Common myeloid progenitor, CD34-positive (primary cell): ENCODE results near the gene AP1S2.
"Not testable (repeated sequence)": the region's sequence is repeated elsewhere in the genome, so short reads cannot be mapped to it uniquely, and the experiment has no call there.

Experiments
- CTCF ChIA-PET: fragments of 350-600 bp; sonication (Branson Sonifier 250); formaldehyde crosslinking; loops from one replicate; lab custom pipeline; 2021; ENCODE audit warnings: antibody characterized with exemption; lab: Charles Lee
- POLR2A ChIA-PET: fragments of 350-600 bp; sonication (Branson Sonifier 250); formaldehyde crosslinking; loops from one replicate; lab custom pipeline; 2021; ENCODE audit warnings: antibody characterized with exemption; lab: Charles Lee
- DNase-seq, 3 donors: peaks; one replicate each; pipeline versions ENCODE4 v3.0.0 to v3.0.0-alpha.2; 2013
- H3K27ac ChIP-seq, 2 experiments: 1 replicate in 1 of 2; 2 replicates in 1 of 2; pipeline ENCODE4 v1.7.0; 2013; ENCODE audit warnings: inconsistent platforms in 2 of 2, low read length in 2 of 2, mild to moderate bottlenecking in 2 of 2, low read depth in 1 of 2, moderate library complexity in 1 of 2; ENCODE audit not compliant: severe bottlenecking in 2 of 2, insufficient read depth in 1 of 2, poor library complexity in 1 of 2
- H3K27me3 ChIP-seq, 5 experiments: replicated peaks in 2 of 5; 1 replicate in 3 of 5; 2 replicates in 2 of 5; pipeline versions ENCODE4 v1.6.1 to v1.7.0; 2013; ENCODE audit warnings: low read length in 4 of 5, mild to moderate bottlenecking in 2 of 5, moderate library complexity in 2 of 5, inconsistent platforms in 1 of 5; ENCODE audit not compliant: insufficient read depth in 5 of 5, control insufficient read depth in 4 of 5
- H3K36me3 ChIP-seq, 4 experiments: 1 replicate in 2 of 4; 2 replicates in 2 of 4; pipeline versions ENCODE4 v1.6.1 to v1.7.0; 2013; ENCODE audit warnings: low read length in 3 of 4, control low read depth in 1 of 4, mild to moderate bottlenecking in 1 of 4; ENCODE audit not compliant: control insufficient read depth in 4 of 4, insufficient read depth in 4 of 4
- H3K4me1 ChIP-seq, 4 experiments: 1 replicate in 3 of 4; 2 replicates in 1 of 4; pipeline versions ENCODE4 v1.6.1 to v1.7.1; 2013; ENCODE audit warnings: low read length in 3 of 4, mild to moderate bottlenecking in 3 of 4, control low read depth in 1 of 4, inconsistent platforms in 1 of 4, moderate library complexity in 1 of 4; ENCODE audit not compliant: control insufficient read depth in 4 of 4, insufficient read depth in 4 of 4; ENCODE audit errors: control extremely low read depth in 1 of 4
- H3K4me3 ChIP-seq, 7 experiments: 1 replicate in 4 of 7; 2 replicates in 3 of 7; pipeline versions ENCODE4 v1.5.1 to v1.7.0; 2013; ENCODE audit warnings: mild to moderate bottlenecking in 7 of 7, low read length in 6 of 7, moderate library complexity in 6 of 7, inconsistent platforms in 2 of 7, low read depth in 2 of 7, control low read depth in 1 of 7; ENCODE audit not compliant: insufficient read depth in 4 of 7, control insufficient read depth in 1 of 7; ENCODE audit errors: extremely low read depth in 1 of 7
- H3K9me3 ChIP-seq, 5 experiments: 1 replicate in 4 of 5; 2 replicates in 1 of 5; pipeline versions ENCODE4 v1.6.1 to v1.7.1; 2013; ENCODE audit warnings: low read length in 4 of 5, mild to moderate bottlenecking in 2 of 5, inconsistent platforms in 1 of 5, low read depth in 1 of 5, moderate library complexity in 1 of 5; ENCODE audit not compliant: control insufficient read depth in 4 of 5, insufficient read depth in 2 of 5; ENCODE audit errors: control extremely low read depth in 1 of 5
- WGBS: methylation state at CpG from one replicate; pipeline ENCODE4 v1.1.5; 2013; ENCODE audit not compliant: insufficient coverage; 5-methylcytosine and 5-hydroxymethylcytosine counted together

Gene AP1S2

DNA sequence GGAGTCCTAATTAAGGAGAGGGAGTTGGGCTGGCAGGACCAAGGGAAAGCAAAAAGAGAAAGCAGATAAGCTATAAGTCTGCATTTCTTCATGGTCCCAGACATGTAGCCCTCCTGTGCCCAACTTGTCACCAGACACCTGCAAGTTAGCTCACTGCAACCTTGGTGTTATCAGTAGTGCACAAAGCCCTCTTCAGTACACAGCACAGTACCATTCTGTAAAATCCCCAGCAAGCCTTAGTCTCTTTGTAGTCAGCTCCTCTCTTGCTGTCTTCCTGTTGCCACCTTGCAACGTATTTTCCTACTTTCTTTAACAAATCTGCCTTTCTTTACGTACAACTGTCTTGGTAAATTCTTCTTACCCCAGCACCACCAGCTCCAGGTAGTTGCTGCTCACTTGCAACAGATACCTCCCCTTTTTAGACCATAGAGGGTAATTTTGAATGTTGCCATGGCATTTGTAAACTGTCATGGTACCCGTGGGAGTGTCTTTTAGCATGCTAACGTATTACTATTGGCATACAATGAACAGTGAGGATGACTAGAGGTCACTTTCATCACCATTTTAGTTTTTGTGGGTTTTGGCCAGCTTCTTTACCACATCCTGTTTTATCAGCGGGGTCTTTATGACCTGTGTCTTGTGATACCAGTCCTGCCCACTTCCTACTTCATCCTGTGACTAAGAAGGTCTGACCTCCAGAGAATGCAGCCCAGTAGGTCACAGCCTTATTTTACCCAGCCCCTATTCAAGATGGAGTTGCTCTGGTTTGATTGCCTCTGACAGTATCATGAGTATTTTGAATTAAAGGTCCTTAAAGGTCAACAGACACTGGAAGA, 28.3 kb upstream of the AP1S2 start:
- H3K27ac ChIP-seq = no peak overlapping the region
- peaks cover 0 to 12% (median 6%) of the 10 kb centered on the region in 4 experiments for H3K4me1 ChIP-seq
- H3K27me3 ChIP-seq = peaks cover 0 to 13% (median 0%) of the 10 kb centered on the region in 5 experiments
- ChIA-PET POLR2A (no interaction called here), CTCF (no interaction called here)
- no peak overlapping the region for H3K4me3 ChIP-seq
- peaks cover 0 to 9% (median 0%) of the 10 kb centered on the region in 5 experiments for H3K9me3 ChIP-seq
- 66% methylated on average over 4 of the region's 5 CpGs for WGBS
- H3K36me3 ChIP-seq = no peaks in the 10 kb centered on the region
- DNase-seq = peak in 2 of 3 donors; percentile 34 to 45

- WGBS = 92% methylated on average over 2 of the region's 2 CpGs
- peaks cover 0 to 9% (median 0%) of the 10 kb centered on the region in 5 experiments for H3K9me3 ChIP-seq
- ChIA-PET CTCF (no interaction called here), POLR2A (no interaction called here)
- H3K4me1 ChIP-seq = peaks cover 0 to 12% (median 6%) of the 10 kb centered on the region in 4 experiments
- no peak for DNase-seq
- no peak overlapping the region for H3K27ac ChIP-seq
- H3K27me3 ChIP-seq = peaks cover 0 to 15% (median 0%) of the 10 kb centered on the region in 5 experiments
- H3K36me3 ChIP-seq = no peaks in the 10 kb centered on the region
- H3K4me3 ChIP-seq = no peak overlapping the region
Measured at GRCh38 chrX:15881381-15881897, 26.8 kb upstream of the AP1S2 start.

DNA sequence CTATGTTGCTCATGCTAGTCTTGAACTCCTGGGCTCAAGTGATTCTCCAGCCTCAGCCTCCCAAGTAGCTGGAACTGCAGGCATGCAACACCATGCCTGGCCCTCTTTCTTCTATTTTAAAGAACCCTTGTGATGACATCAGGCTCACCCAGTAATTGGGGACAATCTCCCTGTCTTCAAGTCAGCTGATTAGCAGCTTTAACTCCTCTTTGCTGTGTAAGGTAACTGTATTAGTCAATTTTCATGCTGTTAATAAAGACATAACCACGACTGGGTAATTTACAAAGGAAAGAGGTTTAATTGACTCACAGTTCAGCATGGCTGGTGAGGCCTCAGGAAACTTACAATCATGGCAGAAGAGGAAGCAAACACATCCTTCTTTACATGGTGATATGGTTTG, 23.3 kb upstream of the AP1S2 start:
- DNase-seq, H3K4me1 ChIP-seq, H3K36me3 ChIP-seq, CTCF ChIA-PET, H3K4me3 ChIP-seq, H3K9me3 ChIP-seq, H3K27ac ChIP-seq, POLR2A ChIA-PET: not testable (repeated sequence)
- H3K27me3 ChIP-seq = peaks cover 0 to 18% (median 0%) of the 10 kb centered on the region in 5 experiments
- 88% methylated on average over 1 of the region's 1 CpG for WGBS

GRCh38 chrX:15877380-15877779, 22.8 kb upstream of the AP1S2 start:
- H3K9me3 ChIP-seq = peaks cover 0 to 9% (median 0%) of the 10 kb centered on the region in 5 experiments
- 97% methylated on average over 3 of the region's 4 CpGs for WGBS
- no peak overlapping the region for H3K4me3 ChIP-seq
- no peaks in the 10 kb centered on the region for H3K36me3 ChIP-seq
- peaks cover 0 to 13% (median 0%) of the 10 kb centered on the region in 5 experiments for H3K27me3 ChIP-seq
- POLR2A ChIA-PET = no interaction called here
- CTCF ChIA-PET = no interaction called here
- H3K27ac ChIP-seq = no peak overlapping the region
- no peak for DNase-seq
- no peaks in the 10 kb centered on the region for H3K4me1 ChIP-seq

DNA sequence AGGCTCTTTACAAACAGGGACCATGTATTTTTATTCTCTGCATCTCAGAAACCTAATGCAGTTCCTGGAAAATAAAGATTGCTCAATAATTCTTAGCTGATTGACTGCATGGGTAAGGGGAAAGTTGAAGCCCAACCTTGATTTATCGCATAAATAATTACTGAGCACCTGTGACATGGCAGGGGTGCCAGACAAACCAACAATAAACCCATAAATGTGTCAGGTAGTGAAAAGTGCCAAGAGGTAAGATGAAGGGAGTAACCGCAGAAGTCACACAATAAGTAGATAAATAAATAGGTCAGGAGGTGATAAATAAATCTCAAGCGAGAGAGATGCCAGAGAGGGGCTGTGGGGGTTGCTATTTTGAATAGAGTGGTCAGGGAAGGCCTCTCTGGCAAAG, 20.1 kb upstream of the AP1S2 start:
- Histone ChIP-seq H3K4me3 (no peak overlapping the region), H3K36me3 (no peaks in the 10 kb centered on the region), H3K9me3 (peaks cover 0 to 5% (median 0%) of the 10 kb centered on the region in 5 experiments), H3K4me1 (no peaks in the 10 kb centered on the region), H3K27me3 (peaks cover 0 to 10% (median 0%) of the 10 kb centered on the region in 5 experiments), H3K27ac (no peak overlapping the region)
- WGBS = 78% methylated on average over 3 of the region's 3 CpGs
- DNase-seq = no peak
- ChIA-PET POLR2A (no interaction called here), CTCF (no interaction called here)

DNA sequence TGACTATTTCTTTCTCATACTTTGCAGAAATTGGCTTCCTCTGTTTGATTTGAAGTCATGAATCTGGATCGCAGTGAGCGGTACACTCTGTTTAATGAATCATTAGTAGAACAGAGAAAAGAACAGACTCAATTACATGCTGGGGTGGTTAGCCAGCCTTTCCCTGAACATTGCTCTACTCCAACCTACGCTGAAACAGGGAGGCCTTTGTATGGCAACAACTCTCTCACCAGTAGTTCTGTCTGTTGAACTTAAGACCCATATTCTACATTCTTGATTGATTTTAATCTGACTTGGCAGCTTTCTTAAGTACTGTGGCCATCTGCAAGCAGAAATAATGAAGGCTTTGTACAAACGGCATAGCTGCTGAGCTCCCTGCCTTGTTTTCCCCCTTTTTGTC, 19.0 kb upstream of the AP1S2 start:
- 86% methylated on average over 4 of the region's 4 CpGs for WGBS

DNA sequence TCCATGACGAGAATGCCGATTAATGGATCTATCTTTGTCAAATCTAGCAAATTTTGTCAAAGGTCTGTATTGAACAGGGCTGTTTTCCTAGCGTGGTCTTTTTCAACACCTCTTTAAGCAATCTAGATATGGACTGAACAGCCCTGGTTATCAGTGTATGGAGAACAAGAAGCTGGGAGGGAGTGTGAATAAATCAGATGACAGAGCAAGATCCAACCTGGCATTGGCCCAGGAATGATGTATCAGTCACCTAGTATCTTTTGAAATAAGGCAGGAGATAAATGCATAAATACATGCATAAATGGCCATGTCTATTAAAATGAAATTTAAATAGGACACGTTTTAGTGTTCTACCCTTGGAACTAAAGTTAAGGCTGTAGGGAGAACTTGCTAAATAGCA, 15.7 kb upstream of the AP1S2 start:
- POLR2A ChIA-PET = no interaction called here

More for the DNA sequence above, 19.0 kb upstream of the AP1S2 start:
- no peak overlapping the region for H3K4me3 ChIP-seq
- ChIA-PET CTCF (no interaction called here), POLR2A (no interaction called here)
- peaks cover 0 to 7% (median 0%) of the 10 kb centered on the region in 5 experiments for H3K27me3 ChIP-seq
- no peaks in the 10 kb centered on the region for H3K36me3 ChIP-seq
- peaks cover 0 to 1% (median 0%) of the 10 kb centered on the region in 5 experiments for H3K9me3 ChIP-seq
- no peaks in the 10 kb centered on the region for H3K4me1 ChIP-seq
- no peak for DNase-seq
- H3K27ac ChIP-seq = no peak overlapping the region

More for the DNA sequence above, 15.7 kb upstream of the AP1S2 start:
- Histone ChIP-seq H3K9me3 (peaks cover 0 to 1% (median 0%) of the 10 kb centered on the region in 5 experiments), H3K4me3 (no peak overlapping the region), H3K4me1 (no peaks in the 10 kb centered on the region), H3K27ac (no peak overlapping the region), H3K36me3 (no peaks in the 10 kb centered on the region), H3K27me3 (peaks cover 0 to 17% (median 0%) of the 10 kb centered on the region in 5 experiments)
- CTCF ChIA-PET = no interaction called here
- DNase-seq = no peak
- WGBS = 90% methylated on average over 3 of the region's 4 CpGs
